ENCODE data around the gene ANKMY2.
"Not testable (repeated sequence)": the region's sequence is repeated elsewhere in the genome, so short reads cannot be mapped to it uniquely, and the experiment has no call there.

ANKMY2 gene

GRCh38 chr7:16616542-16616941, 29.0 kb downstream of the ANKMY2 start:
- no peak for DNase-seq

- no peak for DNase-seq
Observed at GRCh38 chr7:16616122-16616521, 29.4 kb downstream of the ANKMY2 start.

- DNase-seq: no peak
Observed at GRCh38 chr7:16615228-16615627, 30.3 kb downstream of the ANKMY2 start.

- DNase-seq: no peak
Observed at GRCh38 chr7:16611711-16612110, 33.8 kb downstream of the ANKMY2 start.

- DNase-seq: no peak
Observed at GRCh38 chr7:16609842-16610450, 35.6 kb downstream of the ANKMY2 start.

GRCh38 chr7:16606704-16607103, 38.9 kb downstream of the ANKMY2 start:
- no peak for DNase-seq

GRCh38 chr7:16604054-16604453, 41.5 kb downstream of the ANKMY2 start:
- DNase-seq: peak; percentile 20

- no peak for DNase-seq
Observed at GRCh38 chr7:16603633-16604032, 41.9 kb downstream of the ANKMY2 start.

GRCh38 chr7:16599860-16600259, 45.7 kb downstream of the ANKMY2 start:
- no peak for DNase-seq

GRCh38 chr7:16598015-16598414, 47.5 kb downstream of the ANKMY2 start:
- no peak for DNase-seq

- DNase-seq: not testable (repeated sequence)
Observed at GRCh38 chr7:16595596-16595995, 50.0 kb downstream of the ANKMY2 start.

- no peak for DNase-seq
Observed at GRCh38 chr7:16594676-16595075, 50.9 kb downstream of the ANKMY2 start.

GRCh38 chr7:16594061-16594460, 51.5 kb downstream of the ANKMY2 start:
- no peak for DNase-seq

- no peak for DNase-seq
Observed at GRCh38 chr7:16592395-16592794, 53.2 kb downstream of the ANKMY2 start.

- no peak for DNase-seq
Observed at GRCh38 chr7:16590424-16590823, 55.1 kb downstream of the ANKMY2 start.

GRCh38 chr7:16589881-16590280, 55.7 kb downstream of the ANKMY2 start:
- DNase-seq: no peak

GRCh38 chr7:16587790-16588189, 57.8 kb downstream of the ANKMY2 start:
- DNase-seq: no peak

- no peak for DNase-seq
Observed at GRCh38 chr7:16587129-16587528, 58.4 kb downstream of the ANKMY2 start.

GRCh38 chr7:16586081-16586874, 59.3 kb downstream of the ANKMY2 start:
- DNase-seq: no peak

GRCh38 chr7:16585540-16585939, 60.0 kb downstream of the ANKMY2 start:
- no peak for DNase-seq

GRCh38 chr7:16583834-16584233, 61.7 kb downstream of the ANKMY2 start:
- DNase-seq: no peak

- no peak for DNase-seq
Observed at GRCh38 chr7:16581286-16581685, 64.3 kb downstream of the ANKMY2 start.

- DNase-seq: no peak
Observed at GRCh38 chr7:16579216-16579615, 66.3 kb downstream of the ANKMY2 start.

GRCh38 chr7:16571941-16572340, 73.6 kb downstream of the ANKMY2 start:
- no peak for DNase-seq

All from midbrain (tissue), 1 donor.